ENCODE data around the gene TLX2. TPM values are rescaled to one million over a fixed set of nuclear protein-coding genes. Genes with fewer than 3 reads are reported as not detected.

Gene TLX2
- total and polyA plus RNA-seq, 2 of the 13 experiments (the other 11 are each of a cell fraction or from before 2014, with no cell fraction given) = 0.05 to 0.20 TPM

DNA sequence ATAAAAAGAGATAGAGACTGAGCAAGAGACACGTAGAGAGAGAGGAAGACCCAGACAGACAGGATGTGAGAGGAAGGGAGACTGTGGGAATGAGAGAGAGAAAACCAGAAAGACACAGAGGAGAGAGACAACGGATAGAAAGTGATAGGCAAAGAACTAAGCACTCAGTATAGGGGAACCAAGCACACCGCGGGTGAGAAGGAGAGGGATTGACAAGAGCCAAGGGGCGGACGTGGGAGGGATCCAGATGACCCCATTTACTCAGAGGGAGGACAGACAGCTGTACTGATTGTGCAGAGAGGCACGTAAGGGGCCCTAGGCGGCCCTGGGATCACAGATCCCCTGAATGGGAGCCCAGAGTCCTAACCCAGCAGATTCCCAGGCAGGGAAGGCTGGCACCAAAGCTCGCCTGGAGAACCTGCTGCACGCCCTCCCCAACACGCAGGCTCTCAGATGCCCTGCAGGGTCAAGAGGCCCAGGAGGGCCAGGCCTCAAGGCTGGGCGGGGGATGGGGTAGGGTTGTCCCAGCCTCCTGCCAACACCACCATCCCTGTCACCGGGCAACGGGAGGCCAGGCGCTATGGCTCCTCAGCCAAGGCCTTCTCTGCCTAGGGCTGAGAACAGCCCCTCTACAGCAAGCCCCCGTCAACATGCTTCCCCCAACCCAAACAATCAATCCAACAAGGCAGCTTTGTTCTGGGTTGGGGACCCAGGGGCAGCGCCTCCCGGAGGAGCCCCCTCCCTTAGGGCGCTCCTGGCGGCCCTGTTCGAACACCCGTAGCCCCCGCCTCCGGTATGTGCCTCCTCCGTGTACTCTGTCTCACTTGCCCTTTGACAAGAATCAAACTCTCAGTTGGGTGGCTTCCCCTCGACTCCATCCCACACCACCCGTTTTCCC is 38.9 kb downstream of the TLX2 start (continued):
- TF ChIP-seq REXO4 (CRISPR knock-in tag; IDR thresholded peaks at IDR 0.05; ENCODE audit: borderline replicate concordance) = no peak
- TF ChIP-seq, protein P1, sequence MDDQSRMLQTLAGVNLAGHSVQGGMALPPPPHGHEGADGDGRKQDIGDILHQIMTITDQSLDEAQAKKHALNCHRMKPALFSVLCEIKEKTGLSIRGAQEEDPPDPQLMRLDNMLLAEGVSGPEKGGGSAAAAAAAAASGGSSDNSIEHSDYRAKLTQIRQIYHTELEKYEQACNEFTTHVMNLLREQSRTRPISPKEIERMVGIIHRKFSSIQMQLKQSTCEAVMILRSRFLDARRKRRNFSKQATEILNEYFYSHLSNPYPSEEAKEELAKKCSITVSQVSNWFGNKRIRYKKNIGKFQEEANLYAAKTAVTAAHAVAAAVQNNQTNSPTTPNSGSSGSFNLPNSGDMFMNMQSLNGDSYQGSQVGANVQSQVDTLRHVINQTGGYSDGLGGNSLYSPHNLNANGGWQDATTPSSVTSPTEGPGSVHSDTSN (CRISPR knock-in tag; IDR thresholded peaks at IDR 0.05; ENCODE audit: borderline replicate concordance) = no peak
- TF ChIP-seq NCOA5 (CRISPR knock-in tag; IDR thresholded peaks at IDR 0.05) = no peak
- TF ChIP-seq, protein P2, sequence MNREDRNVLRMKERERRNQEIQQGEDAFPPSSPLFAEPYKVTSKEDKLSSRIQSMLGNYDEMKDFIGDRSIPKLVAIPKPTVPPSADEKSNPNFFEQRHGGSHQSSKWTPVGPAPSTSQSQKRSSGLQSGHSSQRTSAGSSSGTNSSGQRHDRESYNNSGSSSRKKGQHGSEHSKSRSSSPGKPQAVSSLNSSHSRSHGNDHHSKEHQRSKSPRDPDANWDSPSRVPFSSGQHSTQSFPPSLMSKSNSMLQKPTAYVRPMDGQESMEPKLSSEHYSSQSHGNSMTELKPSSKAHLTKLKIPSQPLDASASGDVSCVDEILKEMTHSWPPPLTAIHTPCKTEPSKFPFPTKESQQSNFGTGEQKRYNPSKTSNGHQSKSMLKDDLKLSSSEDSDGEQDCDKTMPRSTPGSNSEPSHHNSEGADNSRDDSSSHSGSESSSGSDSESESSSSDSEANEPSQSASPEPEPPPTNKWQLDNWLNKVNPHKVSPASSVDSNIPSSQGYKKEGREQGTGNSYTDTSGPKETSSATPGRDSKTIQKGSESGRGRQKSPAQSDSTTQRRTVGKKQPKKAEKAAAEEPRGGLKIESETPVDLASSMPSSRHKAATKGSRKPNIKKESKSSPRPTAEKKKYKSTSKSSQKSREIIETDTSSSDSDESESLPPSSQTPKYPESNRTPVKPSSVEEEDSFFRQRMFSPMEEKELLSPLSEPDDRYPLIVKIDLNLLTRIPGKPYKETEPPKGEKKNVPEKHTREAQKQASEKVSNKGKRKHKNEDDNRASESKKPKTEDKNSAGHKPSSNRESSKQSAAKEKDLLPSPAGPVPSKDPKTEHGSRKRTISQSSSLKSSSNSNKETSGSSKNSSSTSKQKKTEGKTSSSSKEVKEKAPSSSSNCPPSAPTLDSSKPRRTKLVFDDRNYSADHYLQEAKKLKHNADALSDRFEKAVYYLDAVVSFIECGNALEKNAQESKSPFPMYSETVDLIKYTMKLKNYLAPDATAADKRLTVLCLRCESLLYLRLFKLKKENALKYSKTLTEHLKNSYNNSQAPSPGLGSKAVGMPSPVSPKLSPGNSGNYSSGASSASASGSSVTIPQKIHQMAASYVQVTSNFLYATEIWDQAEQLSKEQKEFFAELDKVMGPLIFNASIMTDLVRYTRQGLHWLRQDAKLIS (CRISPR knock-in tag; IDR thresholded peaks at IDR 0.05) = no peak
- TF ChIP-seq ATF7-NPFF (CRISPR knock-in tag; IDR thresholded peaks at IDR 0.05; ENCODE audit: low read depth) = no peak
- peak; percentile 18; the same call in 1 of the 2 replicates for TF ChIP-seq BCL6 (CRISPR knock-in tag; IDR thresholded peaks at IDR 0.05)
- no peak for TF ChIP-seq ZFP82 (CRISPR knock-in tag; IDR thresholded peaks at IDR 0.05; ENCODE audit: borderline replicate concordance)
- TF ChIP-seq TRIM24 (CRISPR knock-in tag; IDR thresholded peaks at IDR 0.05) = no peak
- no peak for TF ChIP-seq ZNF451 (CRISPR knock-in tag; IDR thresholded peaks at IDR 0.05)
- TF ChIP-seq, protein P3, sequence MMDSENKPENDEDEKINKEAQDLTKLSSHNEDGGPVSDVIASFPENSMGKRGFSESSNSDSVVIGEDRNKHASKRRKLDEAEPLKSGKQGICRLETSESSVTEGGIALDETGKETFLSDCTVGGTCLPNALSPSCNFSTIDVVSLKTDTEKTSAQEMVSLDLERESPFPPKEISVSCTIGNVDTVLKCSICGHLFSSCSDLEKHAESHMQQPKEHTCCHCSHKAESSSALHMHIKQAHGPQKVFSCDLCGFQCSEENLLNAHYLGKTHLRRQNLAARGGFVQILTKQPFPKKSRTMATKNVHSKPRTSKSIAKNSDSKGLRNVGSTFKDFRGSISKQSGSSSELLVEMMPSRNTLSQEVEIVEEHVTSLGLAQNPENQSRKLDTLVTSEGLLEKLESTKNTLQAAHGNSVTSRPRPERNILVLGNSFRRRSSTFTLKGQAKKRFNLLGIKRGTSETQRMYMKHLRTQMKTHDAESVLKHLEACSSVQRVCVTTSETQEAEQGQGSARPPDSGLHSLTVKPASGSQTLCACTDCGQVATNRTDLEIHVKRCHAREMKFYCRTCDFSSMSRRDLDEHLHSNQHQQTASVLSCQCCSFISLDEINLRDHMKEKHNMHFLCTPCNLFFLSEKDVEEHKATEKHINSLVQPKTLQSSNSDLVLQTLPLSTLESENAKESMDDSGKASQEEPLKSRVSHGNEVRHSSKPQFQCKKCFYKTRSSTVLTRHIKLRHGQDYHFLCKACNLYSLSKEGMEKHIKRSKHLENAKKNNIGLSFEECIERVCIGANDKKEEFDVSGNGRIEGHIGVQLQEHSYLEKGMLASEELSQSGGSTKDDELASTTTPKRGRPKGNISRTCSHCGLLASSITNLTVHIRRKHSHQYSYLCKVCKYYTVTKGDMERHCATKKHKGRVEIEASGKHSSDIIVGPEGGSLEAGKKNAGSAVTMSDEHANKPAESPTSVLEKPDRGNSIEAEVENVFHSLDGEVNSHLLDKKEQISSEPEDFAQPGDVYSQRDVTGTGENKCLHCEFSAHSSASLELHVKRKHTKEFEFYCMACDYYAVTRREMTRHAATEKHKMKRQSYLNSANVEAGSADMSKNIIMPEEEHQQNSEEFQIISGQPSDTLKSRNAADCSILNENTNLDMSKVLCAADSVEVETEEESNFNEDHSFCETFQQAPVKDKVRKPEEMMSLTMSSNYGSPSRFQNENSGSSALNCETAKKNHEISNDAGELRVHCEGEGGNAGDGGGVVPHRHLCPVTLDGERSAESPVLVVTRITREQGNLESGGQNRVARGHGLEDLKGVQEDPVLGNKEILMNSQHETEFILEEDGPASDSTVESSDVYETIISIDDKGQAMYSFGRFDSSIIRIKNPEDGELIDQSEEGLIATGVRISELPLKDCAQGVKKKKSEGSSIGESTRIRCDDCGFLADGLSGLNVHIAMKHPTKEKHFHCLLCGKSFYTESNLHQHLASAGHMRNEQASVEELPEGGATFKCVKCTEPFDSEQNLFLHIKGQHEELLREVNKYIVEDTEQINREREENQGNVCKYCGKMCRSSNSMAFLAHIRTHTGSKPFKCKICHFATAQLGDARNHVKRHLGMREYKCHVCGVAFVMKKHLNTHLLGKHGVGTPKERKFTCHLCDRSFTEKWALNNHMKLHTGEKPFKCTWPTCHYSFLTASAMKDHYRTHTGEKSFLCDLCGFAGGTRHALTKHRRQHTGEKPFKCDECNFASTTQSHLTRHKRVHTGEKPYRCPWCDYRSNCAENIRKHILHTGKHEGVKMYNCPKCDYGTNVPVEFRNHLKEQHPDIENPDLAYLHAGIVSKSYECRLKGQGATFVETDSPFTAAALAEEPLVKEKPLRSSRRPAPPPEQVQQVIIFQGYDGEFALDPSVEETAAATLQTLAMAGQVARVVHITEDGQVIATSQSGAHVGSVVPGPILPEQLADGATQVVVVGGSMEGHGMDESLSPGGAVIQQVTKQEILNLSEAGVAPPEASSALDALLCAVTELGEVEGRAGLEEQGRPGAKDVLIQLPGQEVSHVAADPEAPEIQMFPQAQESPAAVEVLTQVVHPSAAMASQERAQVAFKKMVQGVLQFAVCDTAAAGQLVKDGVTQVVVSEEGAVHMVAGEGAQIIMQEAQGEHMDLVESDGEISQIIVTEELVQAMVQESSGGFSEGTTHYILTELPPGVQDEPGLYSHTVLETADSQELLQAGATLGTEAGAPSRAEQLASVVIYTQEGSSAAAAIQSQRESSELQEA (CRISPR knock-in tag; IDR thresholded peaks at IDR 0.05; ENCODE audit: not compliant biosample characterization) = no peak
- no peak for TF ChIP-seq ZNF816 (CRISPR knock-in tag; IDR thresholded peaks at IDR 0.05; ENCODE audit: borderline replicate concordance)
- TF ChIP-seq, protein P4, sequence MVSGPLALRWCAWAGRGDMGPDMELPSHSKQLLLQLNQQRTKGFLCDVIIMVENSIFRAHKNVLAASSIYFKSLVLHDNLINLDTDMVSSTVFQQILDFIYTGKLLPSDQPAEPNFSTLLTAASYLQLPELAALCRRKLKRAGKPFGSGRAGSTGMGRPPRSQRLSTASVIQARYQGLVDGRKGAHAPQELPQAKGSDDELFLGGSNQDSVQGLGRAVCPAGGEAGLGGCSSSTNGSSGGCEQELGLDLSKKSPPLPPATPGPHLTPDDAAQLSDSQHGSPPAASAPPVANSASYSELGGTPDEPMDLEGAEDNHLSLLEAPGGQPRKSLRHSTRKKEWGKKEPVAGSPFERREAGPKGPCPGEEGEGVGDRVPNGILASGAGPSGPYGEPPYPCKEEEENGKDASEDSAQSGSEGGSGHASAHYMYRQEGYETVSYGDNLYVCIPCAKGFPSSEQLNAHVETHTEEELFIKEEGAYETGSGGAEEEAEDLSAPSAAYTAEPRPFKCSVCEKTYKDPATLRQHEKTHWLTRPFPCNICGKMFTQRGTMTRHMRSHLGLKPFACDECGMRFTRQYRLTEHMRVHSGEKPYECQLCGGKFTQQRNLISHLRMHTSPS (CRISPR knock-in tag; IDR thresholded peaks at IDR 0.05; ENCODE audit: low read depth) = peak; percentile 55; the same call in 1 of the 2 replicates

All from HepG2 (cell line).